ENCODE data around the gene ENPP6. TPM values are rescaled to one million over a fixed set of nuclear protein-coding genes. Genes with fewer than 3 reads are reported as not detected.

The ENPP6 gene
- total RNA-seq, 4 donors from 2014 or later = 0.57 TPM; not detected in 3

GRCh38 chr4:184174571-184175488, 42.8 kb downstream of the ENPP6 start:
- intact Hi-C loops (cut with DNase I) = no loop called here
- DNase-seq = no peak
- H3K4me1 ChIP-seq = no peaks in the 10 kb centered on the region
- no peak overlapping the region for H3K27ac ChIP-seq
- no peak for TF ChIP-seq CTCF (IDR thresholded peaks at IDR 0.05)
- no peaks in the 10 kb centered on the region for H3K36me3 ChIP-seq
- peaks cover 0 to 10% (median 0%) of the 10 kb centered on the region in 4 donors for H3K27me3 ChIP-seq
- WGBS, 2 donors = 58 to 69% methylated on average over 15 of the region's 16 CpGs
- peaks cover 0 to 8% (median 3%) of the 10 kb centered on the region in 3 donors for H3K9me3 ChIP-seq
- no peak overlapping the region for H3K4me3 ChIP-seq

DNA sequence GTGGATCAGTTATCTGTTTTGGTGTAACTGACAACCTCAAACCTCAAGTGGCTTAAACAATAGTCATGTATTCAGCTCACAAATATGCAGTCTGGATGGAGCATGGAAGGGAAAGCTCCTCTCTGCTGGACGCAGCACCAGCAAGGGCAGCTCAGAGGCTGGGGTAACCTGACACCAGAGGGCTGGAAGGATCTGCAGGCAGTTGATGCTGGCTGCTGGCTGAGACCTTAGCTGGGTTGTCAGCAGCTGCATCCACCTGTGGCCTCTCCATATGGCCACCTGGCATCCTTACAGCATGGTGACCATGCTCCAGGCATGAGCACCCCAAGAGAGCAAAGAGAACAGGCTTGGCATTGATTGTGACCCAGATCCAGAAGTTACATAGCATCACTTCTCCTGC, 46.7 kb downstream of the ENPP6 start:
- Histone ChIP-seq H3K9me3 (no peaks in the 10 kb centered on the region), H3K27me3 (peaks cover 0 to 29% (median 0%) of the 10 kb centered on the region in 4 donors), H3K4me3 (no peak overlapping the region), H3K4me1 (peaks cover 0 to 10% (median 6%) of the 10 kb centered on the region in 3 donors), H3K36me3 (no peaks in the 10 kb centered on the region), H3K27ac (no peak overlapping the region)
- no peak for DNase-seq
- WGBS, 2 donors = 67 to 100% methylated on average over 1 of the region's 1 CpG
- intact Hi-C loops (cut with DNase I) = no loop called here
- TF ChIP-seq POLR2A (IDR thresholded peaks at IDR 0.05) (no peak), CTCF (IDR thresholded peaks at IDR 0.05) (no peak)

- Histone ChIP-seq H3K27me3 (peaks cover 0 to 39% (median 0%) of the 10 kb centered on the region in 4 donors), H3K36me3 (no peaks in the 10 kb centered on the region), H3K9me3 (no peaks in the 10 kb centered on the region), H3K4me3 (no peak overlapping the region), H3K27ac (no peak overlapping the region), H3K4me1 (peaks cover 0 to 10% (median 6%) of the 10 kb centered on the region in 3 donors)
- DNase-seq = no peak
- WGBS, 2 donors = 81 to 85% methylated on average over 8 to 14 of the region's 17 CpGs
- intact Hi-C loops (cut with DNase I) = loop anchor here (5.0 kb wide), 1 partner anchor 327 kb away; no protein-coding TSS in a partner anchor
- TF ChIP-seq POLR2A (IDR thresholded peaks at IDR 0.05) (no peak), CTCF (IDR thresholded peaks at IDR 0.05) (no peak)
These were observed 48.3 kb downstream of the ENPP6 start for GRCh38 chr4:184169225-184169867.

GRCh38 chr4:184168406-184169019, 49.2 kb downstream of the ENPP6 start:
- 39 to 50% methylated on average over 13 to 17 of the region's 33 CpGs for WGBS, 2 donors
- peak overlapping the region in 2 of 4 donors; percentile 3 to 43 for H3K4me3 ChIP-seq
- peaks cover 0 to 10% (median 6%) of the 10 kb centered on the region in 3 donors for H3K4me1 ChIP-seq
- DNase-seq = no peak
- peaks cover 0 to 41% (median 0%) of the 10 kb centered on the region in 4 donors for H3K27me3 ChIP-seq
- H3K27ac ChIP-seq = no peak overlapping the region
- intact Hi-C loops (cut with DNase I) = loop anchor here (5.0 kb wide), 1 partner anchor 326 kb away; no protein-coding TSS in a partner anchor
- TF ChIP-seq POLR2A (IDR thresholded peaks at IDR 0.05) (no peak), CTCF (IDR thresholded peaks at IDR 0.05) (peak; percentile 65 to 94 (median 92))
- no peaks in the 10 kb centered on the region for H3K9me3 ChIP-seq
- no peaks in the 10 kb centered on the region for H3K36me3 ChIP-seq
